Measurements from ENCODE around the gene RPS6KA5. TPM values are rescaled to one million over a fixed set of nuclear protein-coding genes. Genes with fewer than 3 reads are reported as not detected.
"Not testable (repeated sequence)": the region's sequence is repeated elsewhere in the genome, so short reads cannot be mapped to it uniquely, and the experiment has no call there.

RPS6KA5 gene
- 3.6 and 3.7 TPM in 2 replicates for total RNA-seq

DNA sequence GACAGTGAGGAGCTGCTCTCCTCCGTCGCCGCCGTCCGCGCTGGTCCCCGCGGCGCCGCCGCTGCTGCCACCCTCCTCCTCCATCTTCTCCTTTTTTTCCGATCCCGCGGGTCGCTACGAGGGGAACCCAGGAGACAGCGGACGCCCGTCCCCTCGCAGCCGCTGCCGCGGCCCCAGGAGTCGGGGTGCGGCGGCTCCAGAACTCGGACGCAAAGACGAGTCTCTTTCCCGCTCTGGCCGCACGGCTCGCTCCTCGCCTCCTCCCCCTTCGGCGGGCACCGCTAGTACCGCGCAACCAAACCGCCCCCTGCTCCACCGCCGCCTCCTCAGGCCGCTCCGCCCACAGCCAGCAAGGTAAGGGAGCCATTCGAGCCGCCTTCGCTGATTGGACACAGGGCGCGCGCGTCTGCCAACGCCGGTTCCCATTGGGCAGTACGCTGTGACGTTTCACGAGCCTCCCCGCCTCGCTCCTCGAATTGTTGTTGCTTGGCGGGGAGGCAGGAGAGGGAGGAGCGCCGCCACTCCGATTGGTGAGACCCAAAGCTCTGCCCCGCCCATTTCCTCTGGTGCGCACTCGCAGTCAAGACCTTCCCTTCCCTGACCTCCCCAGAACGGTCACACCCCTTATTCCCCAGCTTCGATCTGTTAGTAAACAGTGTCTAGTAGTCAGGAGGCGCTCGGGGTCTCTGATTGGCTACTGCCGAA, at the start of gene RPS6KA5:
RPS6KA5 (minus strand) TSS at position 291 of the 705 bp plus-strand sequence; CDS start at position 84, 207 bp downstream.
- TF ChIP-seq, protein P1, sequence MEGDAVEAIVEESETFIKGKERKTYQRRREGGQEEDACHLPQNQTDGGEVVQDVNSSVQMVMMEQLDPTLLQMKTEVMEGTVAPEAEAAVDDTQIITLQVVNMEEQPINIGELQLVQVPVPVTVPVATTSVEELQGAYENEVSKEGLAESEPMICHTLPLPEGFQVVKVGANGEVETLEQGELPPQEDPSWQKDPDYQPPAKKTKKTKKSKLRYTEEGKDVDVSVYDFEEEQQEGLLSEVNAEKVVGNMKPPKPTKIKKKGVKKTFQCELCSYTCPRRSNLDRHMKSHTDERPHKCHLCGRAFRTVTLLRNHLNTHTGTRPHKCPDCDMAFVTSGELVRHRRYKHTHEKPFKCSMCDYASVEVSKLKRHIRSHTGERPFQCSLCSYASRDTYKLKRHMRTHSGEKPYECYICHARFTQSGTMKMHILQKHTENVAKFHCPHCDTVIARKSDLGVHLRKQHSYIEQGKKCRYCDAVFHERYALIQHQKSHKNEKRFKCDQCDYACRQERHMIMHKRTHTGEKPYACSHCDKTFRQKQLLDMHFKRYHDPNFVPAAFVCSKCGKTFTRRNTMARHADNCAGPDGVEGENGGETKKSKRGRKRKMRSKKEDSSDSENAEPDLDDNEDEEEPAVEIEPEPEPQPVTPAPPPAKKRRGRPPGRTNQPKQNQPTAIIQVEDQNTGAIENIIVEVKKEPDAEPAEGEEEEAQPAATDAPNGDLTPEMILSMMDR (conservative IDR thresholded peaks at IDR 0.05; ENCODE audit: low read depth, low read length): peak; percentile 15
- H3K4me3 ChIP-seq (ENCODE audit: low read depth, low read length): peak within 1 kb of the TSS; percentile 92
- peak; percentile 99 for DNase-seq (ENCODE audit: low read depth)

DNA sequence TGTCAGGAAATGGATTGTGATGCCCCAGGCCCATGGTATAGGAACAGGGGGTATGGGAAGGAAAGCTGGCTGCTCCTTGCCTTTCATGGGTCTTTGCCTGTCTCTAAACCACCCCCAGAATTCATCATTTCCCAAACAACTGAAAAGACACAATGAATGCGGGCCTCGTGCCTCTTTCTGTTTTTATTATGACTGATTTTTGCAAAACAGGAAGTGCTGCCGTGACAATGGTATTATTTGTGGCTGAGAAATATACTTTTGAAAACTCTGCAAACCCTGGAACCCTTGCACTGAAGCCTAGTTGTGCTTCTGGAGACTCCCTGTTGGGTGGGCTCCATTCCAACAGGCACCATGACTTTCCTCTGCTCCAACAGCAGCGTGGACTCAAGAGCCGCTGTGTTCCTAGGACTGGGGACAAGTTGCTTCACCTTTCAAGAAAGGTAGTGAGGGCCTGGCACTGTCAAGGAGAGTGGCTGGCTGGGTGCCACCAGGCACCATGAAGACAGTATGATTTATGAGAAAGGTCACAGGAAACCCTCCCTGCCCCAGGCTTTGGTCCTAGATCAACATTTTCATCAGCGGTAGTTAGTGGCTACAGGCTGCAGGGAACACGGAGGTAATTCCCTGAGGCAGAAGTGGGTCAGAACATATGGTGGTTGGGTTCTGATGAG, 48.6 kb upstream of the RPS6KA5 start:
- no peak overlapping the region for H3K4me3 ChIP-seq (ENCODE audit: low read depth, low read length)
- no peak for DNase-seq (ENCODE audit: low read depth)
- TF ChIP-seq, protein P1 (conservative IDR thresholded peaks at IDR 0.05; ENCODE audit: low read depth, low read length): no peak

DNA sequence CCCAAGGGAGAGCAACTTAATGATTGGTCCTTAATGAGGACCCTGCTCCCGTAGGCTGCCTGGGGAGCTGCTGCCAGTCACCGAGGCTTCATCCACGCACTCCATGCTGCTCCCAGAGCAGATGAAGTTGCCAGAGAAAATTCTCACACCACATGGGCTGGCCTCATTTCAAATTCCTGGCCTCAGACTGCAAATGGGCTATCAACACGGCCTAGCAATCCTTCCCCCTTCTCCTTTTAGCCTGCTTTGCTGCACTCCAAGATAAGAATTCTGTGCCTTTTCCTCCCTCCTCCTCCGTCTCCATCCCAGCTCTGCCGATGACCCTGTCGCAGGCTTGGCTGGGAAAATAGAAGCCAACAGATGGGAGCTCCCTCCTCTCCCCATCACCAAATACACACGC, 42.7 kb upstream of the RPS6KA5 start:
- no peak for DNase-seq (ENCODE audit: low read depth)

DNA sequence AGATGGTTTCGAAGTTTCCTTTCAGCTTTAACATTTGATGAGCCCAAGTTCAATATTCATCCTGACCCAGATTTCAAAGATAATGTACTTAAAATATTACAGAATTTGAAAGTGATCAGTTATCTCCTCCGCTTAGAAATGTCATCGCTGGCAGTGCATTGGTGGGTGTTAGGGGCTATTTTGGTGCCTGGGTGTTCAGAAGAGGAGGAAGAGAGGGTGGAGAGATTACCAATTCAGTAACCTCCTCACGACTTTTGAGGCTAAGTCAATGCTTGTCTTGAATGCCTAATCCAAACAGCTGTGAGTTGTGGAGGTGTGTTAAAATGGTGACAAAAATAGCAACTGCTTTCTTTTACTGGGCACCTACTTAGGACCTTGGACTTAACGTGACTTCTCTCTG, 39.7 kb upstream of the RPS6KA5 start:
- TF ChIP-seq, protein P1 (conservative IDR thresholded peaks at IDR 0.05; ENCODE audit: low read depth, low read length): no peak
- no peak overlapping the region for H3K4me3 ChIP-seq (ENCODE audit: low read depth, low read length)
- no peak for DNase-seq (ENCODE audit: low read depth)

More for the DNA sequence above, 42.7 kb upstream of the RPS6KA5 start:
- TF ChIP-seq, protein P1 (conservative IDR thresholded peaks at IDR 0.05; ENCODE audit: low read depth, low read length): no peak
- no peak overlapping the region for H3K4me3 ChIP-seq (ENCODE audit: low read depth, low read length)

DNA sequence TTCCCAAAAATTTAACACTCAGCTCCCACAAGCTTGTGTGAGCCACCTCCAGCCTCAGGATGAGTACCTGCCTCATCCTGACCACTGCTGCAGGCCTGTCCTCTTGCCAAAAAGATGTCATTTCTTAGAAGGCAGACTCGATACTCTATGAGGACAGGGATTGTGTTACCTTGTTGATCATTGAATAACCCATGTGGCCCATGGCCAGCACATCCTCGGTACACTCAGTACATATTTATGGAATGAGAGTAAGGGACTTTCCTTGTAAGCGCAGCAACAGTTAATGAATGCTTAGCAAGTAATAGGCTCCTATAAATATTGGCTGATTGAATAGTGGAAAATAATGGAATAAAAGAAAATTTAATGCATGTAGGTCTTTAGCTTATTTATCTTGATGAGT, 38.1 kb upstream of the RPS6KA5 start:
- TF ChIP-seq, protein P1 (conservative IDR thresholded peaks at IDR 0.05; ENCODE audit: low read depth, low read length): no peak
- no peak overlapping the region for H3K4me3 ChIP-seq (ENCODE audit: low read depth, low read length)
- peak; percentile 74 for DNase-seq (ENCODE audit: low read depth)

DNA sequence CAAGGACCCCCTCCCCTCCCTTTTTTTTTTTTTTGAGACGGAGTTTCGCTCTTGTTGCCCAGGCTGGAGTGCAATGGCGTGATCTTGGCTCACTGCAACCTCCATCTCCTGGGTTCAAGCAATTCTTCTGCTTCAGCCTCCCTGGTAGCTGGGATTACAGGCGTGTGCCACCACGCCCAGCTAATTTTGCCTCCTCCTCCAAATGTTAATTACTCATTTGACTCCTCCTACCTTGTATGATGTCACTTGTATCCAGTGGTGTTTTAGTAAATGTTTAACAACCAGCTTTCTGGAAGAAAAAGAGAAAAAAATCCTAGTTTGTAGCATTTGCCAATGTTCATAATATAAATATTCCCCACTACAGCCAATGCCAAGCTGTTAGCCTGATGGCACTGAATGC, 37.2 kb upstream of the RPS6KA5 start:
- DNase-seq (ENCODE audit: low read depth); H3K4me3 ChIP-seq (ENCODE audit: low read depth, low read length): not testable (repeated sequence)

DNA sequence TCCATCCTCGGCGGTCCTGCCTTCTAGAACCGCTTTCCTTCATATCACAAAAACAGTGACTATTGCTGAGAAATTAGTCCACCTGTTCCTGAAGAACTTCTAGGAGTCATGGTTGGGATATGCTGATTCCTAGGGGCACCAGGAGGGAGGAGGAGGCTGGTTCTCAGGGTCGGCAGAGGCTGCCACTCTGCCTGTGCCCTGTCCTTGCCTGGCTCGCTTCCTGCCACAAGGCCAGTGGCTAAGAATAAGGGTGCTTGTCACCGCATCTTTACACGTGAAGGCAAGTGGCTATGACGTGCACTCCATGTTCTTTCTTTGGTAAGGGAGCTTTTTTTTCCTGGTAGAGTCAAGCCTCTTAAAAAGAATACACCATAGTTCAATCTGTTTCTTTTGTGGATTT, 34.7 kb upstream of the RPS6KA5 start:
- TF ChIP-seq, protein P1 (conservative IDR thresholded peaks at IDR 0.05; ENCODE audit: low read depth, low read length): no peak
- H3K4me3 ChIP-seq (ENCODE audit: low read depth, low read length): no peak overlapping the region
- no peak for DNase-seq (ENCODE audit: low read depth)
